ENCODE measurements around the gene VIPAS39. TPM values are rescaled to one million over a fixed set of nuclear protein-coding genes. Genes with fewer than 3 reads are reported as not detected.

Gene VIPAS39
- total and polyA plus RNA-seq, 2 of the 13 experiments (the other 11 are each of a cell fraction or from before 2014, with no cell fraction given): 13.3 to 21.5 TPM

- TF ChIP-seq ZHX1 (CRISPR knock-in tag; IDR thresholded peaks at IDR 0.05; ENCODE audit: low read depth): no peak
- no peak for TF ChIP-seq RARG (CRISPR knock-in tag; IDR thresholded peaks at IDR 0.05; ENCODE audit: low read depth)
- TF ChIP-seq RBFOX2 (IDR thresholded peaks at IDR 0.05; ENCODE audit: low read depth, low read length): peak; percentile 86
- no peak for TF ChIP-seq ZNF75D (CRISPR knock-in tag; IDR thresholded peaks at IDR 0.05; ENCODE audit: borderline replicate concordance)
- TF ChIP-seq ZNF496 (CRISPR knock-in tag; IDR thresholded peaks at IDR 0.05; ENCODE audit: insufficient replicate concordance): no peak
- peak; percentile 49; the same call in 1 of the 2 replicates for TF ChIP-seq SIN3B (IDR thresholded peaks at IDR 0.05; ENCODE audit: low read length)
- no peak for TF ChIP-seq ZNF251 (CRISPR knock-in tag; IDR thresholded peaks at IDR 0.05)
- TF ChIP-seq ZFX (CRISPR knock-in tag; IDR thresholded peaks at IDR 0.05; ENCODE audit: low read depth): peak; percentile 83
- TF ChIP-seq ZBTB7B (CRISPR knock-in tag; IDR thresholded peaks at IDR 0.05): 0 out of 2 replicates have a peak, but pooled peaks have one; percentile 50
- peak; percentile 74 for TF ChIP-seq ZNF687 (CRISPR knock-in tag; IDR thresholded peaks at IDR 0.05)
- no peak for TF ChIP-seq ZNF136 (CRISPR knock-in tag; IDR thresholded peaks at IDR 0.05; ENCODE audit: low read depth)
- TF ChIP-seq ZNF646 (CRISPR knock-in tag; IDR thresholded peaks at IDR 0.05): no peak
- no peak for TF ChIP-seq U2AF1 (optimal IDR thresholded peaks at IDR 0.05; ENCODE audit: low read depth, low read length)
- TF ChIP-seq ZNF703 (CRISPR knock-in tag; IDR thresholded peaks at IDR 0.05; ENCODE audit: borderline replicate concordance): no peak
- TF ChIP-seq ZNF354B (CRISPR knock-in tag; IDR thresholded peaks at IDR 0.05): no peak
Observed at GRCh38 chr14:77376771-77377501, 80.5 kb downstream of the VIPAS39 start, which contains the start of the genes SAMD15 and TMED8 (continued).
